ENCODE measurements around the gene ATP8B3.

ATP8B3 gene

GRCh38 chr19:1833540-1833939, 21.5 kb upstream of the ATP8B3 start:
- no peak for DNase-seq (ENCODE audit: low spot score)

- DNase-seq (ENCODE audit: low spot score): no peak
Measured at GRCh38 chr19:1832046-1832663, 20.1 kb upstream of the ATP8B3 start.

- no peak for DNase-seq (ENCODE audit: low spot score)
Measured at GRCh38 chr19:1830978-1831377, 18.9 kb upstream of the ATP8B3 start.

DNA sequence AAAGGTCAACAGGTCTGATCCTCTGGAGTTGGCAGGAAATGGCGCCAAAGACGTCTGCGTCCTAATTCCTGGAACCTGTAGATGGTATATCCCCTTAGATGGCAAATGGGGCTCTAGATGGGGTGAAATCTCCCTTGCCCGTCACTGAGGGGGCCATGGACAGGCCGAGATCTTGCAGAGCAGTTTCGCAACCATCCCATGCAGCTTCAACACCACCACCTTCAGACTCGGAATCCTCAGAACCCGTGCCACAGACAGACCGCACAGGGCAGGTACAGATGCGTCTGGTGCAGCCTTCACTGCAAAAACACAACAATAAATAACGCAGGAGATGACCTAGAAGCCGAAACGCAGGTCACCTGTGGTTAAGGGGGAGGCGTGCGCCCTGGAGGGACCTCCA, 18.5 kb upstream of the ATP8B3 start:
- no peak for DNase-seq (ENCODE audit: low spot score)

DNA sequence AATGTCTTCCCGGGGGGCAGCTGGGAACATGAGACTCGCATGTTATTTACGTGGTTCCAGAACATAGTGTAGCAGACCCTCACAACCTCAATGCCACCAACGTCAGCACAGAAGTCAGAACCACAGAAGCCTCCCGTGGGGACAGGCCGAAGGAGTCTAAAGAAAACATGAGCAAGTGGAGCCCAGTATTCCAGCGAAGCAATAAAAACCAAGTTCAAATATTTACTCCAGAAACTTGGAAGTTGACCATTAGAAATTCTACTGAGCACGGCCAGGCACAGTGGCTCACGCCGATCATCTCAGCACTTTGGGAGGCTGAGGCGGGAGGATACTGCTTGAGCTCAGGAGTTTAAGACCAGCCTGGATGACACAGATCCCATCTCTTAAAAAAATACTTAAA, 17.9 kb upstream of the ATP8B3 start:
- no peak for DNase-seq (ENCODE audit: low spot score)

- DNase-seq (ENCODE audit: low spot score): no peak
Measured at GRCh38 chr19:1828279-1829238, 16.5 kb upstream of the ATP8B3 start.

DNA sequence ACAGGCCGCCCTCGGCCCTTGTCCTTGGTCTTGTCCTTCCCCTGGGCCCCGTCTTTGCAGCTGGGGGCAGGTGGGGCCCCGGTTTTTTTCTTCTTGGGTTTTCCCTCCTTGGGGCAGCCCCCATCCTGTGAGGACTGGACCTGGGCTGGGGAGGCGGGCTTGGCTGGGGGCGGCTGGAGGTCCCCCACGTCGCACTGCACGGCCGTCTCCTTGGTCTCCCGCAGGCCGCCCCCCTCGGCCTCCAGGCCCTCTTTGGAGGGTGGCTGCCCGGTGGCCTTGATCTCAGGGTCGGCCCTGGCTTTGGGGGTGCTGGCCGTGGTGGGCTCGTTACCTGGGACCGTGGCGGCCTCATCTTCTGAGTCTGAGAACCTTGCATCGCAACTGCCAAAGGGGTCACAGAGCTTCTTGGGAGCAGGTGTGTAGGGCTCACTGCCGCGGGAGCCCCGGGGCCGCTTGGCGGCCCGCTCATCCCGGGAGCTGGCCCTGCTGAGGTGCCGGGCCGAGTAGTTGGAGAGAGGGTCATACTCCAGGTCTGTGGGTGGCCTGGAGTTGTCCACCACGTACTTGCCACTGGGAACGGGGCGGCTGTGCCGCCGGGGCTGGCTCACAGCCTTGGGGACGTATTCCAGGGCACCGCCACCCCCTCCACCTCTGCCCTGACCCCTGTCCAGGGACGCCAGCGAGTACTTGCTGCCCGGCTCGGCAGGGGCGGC, 15.6 kb upstream of the ATP8B3 start:
- no peak for DNase-seq (ENCODE audit: low spot score)

- no peak for DNase-seq (ENCODE audit: low spot score)
Measured at GRCh38 chr19:1826557-1827521, 14.8 kb upstream of the ATP8B3 start.

DNA sequence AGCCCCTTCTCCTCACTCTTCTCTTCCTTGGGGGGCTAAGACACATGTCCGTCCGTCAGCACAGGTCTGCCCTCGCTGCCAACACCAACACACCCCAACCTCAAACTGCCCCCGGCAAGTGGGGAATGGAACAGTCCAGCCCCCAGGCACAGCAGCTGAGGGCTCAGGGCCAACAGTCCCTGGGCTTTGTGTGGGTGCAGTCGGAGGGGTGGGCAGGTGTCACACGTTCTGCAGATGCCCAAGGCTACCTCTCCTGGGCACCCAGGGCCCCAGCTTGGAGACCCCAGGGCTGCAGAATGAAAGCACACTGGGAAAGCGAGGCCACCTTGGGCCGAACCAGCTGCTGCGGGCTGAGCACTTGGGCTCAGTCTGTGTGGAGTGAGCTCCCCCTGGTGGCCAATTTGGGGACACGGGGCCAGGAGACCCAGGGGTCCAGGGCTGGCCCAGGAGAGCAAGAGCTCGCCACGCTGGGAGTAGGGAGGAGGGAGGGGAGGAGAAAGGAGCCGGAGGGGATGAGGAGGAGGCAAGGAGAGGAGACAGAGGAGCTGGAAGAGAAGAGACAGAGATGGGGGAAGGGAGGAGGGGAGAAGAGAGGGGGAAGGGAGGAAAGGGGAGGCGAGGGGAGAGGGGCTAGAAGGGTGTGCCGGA, 14.0 kb upstream of the ATP8B3 start:
- DNase-seq (ENCODE audit: low spot score): peak; percentile 86

DNA sequence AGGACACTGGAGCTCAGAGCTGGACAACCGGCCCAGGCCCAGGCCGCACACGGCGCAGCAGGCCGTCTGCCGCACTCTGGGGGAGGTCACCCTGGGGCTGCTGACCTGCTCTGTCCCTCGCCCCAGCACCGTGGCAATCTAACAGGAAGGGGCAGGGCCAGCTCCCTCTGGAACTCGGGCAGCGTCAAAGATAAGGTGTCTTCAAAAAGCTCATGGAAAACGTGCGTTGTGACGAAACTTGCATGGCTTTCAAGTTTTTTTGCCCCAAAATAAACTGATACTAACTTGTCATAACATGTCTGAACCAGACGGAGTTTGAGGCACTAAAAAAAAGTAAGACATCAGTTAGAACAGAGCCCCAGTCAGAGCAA, 12.2 kb upstream of the ATP8B3 start:
- no peak for DNase-seq (ENCODE audit: low spot score)

GRCh38 chr19:1823539-1824251, 11.6 kb upstream of the ATP8B3 start:
- no peak for DNase-seq (ENCODE audit: low spot score)

GRCh38 chr19:1823020-1823419, 10.9 kb upstream of the ATP8B3 start:
- no peak for DNase-seq (ENCODE audit: low spot score)

- no peak for DNase-seq (ENCODE audit: low spot score)
Measured at GRCh38 chr19:1822210-1822609, 10.1 kb upstream of the ATP8B3 start.

GRCh38 chr19:1819341-1820255, 7.5 kb upstream of the ATP8B3 start:
- DNase-seq (ENCODE audit: low spot score): no peak

DNA sequence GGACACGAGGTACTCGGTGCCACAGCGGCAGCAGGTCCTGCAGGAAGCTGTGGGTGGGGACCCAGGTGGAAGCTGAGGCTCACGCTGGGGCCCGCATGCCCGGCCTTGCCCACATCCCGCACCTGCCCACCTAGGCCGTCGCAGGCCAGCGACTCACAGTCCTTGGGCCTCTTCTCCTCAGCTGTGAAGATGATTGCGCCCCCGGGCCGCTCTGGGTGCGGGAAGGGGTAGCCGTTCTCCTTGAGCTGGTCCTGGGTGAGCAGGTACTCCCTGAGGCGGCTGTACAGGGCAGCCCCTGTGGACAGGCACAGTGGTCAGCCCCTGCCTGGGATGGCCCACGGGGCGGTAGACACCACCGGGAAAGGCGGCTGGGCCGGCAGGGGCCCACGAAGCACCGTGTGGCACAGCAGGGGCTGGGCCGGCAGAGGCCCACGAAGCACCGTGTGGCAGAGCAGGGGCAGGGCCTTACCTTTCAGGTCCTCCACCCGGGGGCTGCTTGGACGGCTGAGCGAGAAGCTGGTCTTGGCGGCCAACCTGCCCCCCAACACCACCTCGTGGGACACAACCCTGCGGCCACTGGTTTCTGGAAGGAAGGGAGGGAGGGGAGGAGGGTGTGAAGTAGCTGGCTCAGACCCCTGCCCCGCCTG, 6.6 kb upstream of the ATP8B3 start:
- DNase-seq (ENCODE audit: low spot score): no peak

DNA sequence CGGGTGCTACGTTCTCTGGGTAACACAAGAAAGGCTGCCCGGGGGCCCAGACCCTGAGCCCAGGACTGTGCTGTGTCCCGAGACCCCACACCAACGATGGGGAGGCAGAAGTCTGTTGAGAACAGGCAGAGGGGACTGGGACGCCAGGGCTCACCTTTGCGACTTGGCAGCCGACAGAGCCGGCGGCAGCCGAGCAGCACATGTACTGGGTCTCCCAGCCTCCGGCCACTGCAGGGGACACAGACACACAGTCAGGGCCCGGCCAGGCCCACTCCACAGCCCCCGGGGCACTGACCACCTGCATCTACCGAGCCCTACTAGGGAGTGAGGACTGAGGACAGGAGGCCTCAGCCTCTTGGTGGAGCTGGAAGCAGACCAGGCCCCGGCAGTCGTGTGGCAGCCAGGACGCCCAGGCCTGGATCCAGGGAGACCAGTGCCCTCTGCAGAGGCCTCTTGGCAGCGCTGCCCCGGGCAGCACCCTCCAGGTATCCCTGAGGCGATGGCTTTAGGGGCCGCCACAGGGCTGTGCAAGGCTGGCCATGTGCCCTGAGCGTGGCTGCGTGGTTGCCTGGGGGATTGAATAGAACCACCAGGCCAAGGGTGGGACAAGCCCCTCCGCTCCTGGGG, 5.6 kb upstream of the ATP8B3 start:
- no peak for DNase-seq (ENCODE audit: low spot score)

GRCh38 chr19:1816530-1817298, 4.6 kb upstream of the ATP8B3 start:
- DNase-seq (ENCODE audit: low spot score): no peak

All from hematopoietic multipotent progenitor cell treated with erythropoietin and hydrocortisone succinate and interleukin-3 and kit ligand, for 17 days (in vitro differentiated cells).